ENCODE data around the gene PARD3.

DNA sequence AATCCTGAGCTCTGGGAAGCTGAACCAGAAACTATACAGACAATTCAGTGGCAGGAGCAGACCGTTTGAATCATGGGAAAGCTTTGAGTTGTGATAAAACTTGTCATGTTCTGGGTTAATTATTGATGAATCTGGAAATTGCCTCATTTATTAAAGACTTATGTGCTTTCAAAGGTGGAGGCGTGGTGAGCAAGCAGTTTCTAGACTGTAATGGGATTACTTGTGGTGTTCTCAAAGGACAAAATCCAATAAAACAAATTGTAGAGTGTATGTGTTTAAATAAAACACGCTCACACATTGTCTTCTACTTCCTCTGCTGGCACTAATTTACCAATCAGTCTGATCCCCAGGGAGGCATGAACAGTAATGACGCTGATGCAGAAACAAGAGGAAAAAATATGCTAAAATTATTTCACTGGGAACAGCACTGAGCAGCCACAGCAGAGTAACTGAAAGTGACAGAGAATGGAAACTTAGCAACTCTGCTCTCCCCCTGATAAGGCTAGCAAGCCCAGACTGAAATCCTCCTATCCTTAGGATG lies 25.1 kb downstream of the PARD3 start:
- TF ChIP-seq, protein P1, sequence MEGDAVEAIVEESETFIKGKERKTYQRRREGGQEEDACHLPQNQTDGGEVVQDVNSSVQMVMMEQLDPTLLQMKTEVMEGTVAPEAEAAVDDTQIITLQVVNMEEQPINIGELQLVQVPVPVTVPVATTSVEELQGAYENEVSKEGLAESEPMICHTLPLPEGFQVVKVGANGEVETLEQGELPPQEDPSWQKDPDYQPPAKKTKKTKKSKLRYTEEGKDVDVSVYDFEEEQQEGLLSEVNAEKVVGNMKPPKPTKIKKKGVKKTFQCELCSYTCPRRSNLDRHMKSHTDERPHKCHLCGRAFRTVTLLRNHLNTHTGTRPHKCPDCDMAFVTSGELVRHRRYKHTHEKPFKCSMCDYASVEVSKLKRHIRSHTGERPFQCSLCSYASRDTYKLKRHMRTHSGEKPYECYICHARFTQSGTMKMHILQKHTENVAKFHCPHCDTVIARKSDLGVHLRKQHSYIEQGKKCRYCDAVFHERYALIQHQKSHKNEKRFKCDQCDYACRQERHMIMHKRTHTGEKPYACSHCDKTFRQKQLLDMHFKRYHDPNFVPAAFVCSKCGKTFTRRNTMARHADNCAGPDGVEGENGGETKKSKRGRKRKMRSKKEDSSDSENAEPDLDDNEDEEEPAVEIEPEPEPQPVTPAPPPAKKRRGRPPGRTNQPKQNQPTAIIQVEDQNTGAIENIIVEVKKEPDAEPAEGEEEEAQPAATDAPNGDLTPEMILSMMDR (conservative IDR thresholded peaks at IDR 0.05 in 1 of 2, IDR thresholded peaks at IDR 0.05 in 1 of 2; ENCODE audit: low read depth in 1 of 2, low read length in 2 of 2): no peak
- no peak for TF ChIP-seq EZH2 (IDR thresholded peaks at IDR 0.05; ENCODE audit: low read length, missing control alignments)

Data from fibroblast of lung (primary cell).